GM19035 (cell line): ENCODE measurements around the gene SNX8.

Source experiments
- ATAC-seq: cut with Tn5 transposase; IDR thresholded peaks from one replicate; pipeline ENCODE4 v1.9.1; 2021; ENCODE audit not compliant: unreplicated experiment

The SNX8 gene

DNA sequence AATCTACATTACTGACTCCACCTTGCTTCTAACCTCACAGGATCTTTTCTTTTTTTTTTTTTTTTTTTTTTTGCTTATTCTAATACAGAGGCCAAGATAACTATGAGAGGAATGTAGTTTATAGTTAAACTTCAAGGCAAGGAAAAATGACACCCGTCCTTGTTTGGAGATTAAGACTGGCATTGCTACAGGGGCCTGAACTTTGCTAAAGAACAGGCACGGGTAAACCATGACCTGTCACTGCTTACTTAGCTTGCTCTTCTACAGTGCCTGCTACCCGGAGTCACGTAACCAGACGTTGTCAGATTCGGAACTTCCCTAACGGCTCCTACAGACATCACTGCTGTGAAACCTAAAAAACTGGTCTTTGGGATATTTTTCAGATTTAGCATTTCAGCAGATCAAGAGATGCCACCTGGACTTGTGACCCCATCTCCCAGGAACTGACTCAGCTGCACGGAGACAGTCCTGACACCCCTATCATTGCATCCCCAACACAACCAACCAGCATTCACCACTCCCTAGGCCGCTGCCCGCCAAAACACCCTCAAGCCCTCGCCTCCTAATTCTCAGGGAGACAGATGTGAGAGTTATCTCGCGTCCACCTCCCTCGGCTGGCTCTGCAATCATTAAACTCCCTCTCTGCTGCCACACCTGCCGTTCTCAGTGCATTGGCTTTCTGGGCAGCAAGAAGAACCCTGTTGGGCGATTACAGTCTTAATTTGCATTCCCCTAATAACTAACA is 109.0 kb downstream of the SNX8 start:
- no peak for ATAC-seq

DNA sequence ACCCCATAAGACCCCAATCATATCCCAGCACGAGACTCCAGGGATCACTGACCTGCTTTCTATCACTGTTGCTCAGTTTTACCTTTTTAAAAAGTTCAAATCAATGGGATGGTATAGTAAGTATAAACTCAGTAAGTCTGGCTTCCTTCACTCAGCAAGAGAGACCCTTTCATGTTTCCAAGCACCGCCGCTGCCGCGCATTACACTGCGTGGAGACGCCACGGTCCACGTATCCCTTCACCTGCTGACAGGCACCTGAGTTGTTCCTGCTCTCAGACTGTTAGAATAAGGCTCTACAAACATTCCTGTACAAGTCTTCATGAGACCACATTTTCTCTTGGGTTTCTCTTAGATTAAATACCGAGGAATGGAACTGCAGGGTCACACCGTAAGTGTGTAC is 109.8 kb downstream of the SNX8 start:
- ATAC-seq, result no peak

DNA sequence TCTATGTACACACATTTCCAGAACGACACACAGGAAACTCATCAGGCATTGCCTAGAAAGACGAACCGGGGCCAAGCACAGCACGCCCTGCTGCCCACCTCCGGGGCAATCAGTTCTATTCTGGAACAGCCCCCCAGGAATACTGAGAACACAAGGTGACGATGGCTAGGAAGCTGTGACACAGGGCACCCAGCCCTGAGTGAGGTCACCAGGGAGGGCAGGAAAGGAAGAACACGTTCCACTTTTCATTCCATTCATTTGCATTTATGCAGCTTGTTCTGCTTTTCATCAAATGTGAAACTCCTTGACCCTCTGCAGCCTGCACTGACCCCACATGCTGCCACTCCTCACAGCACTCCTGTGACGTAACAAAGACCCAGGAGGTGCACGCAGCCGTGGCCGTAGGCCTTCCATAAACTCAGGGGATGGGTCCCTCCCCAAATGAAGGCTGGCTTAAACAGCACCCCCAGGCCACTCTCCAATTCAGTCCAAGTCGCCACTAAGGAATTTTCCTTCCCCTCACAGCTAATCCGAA is 110.4 kb downstream of the SNX8 start:
- ATAC-seq, result no peak

DNA sequence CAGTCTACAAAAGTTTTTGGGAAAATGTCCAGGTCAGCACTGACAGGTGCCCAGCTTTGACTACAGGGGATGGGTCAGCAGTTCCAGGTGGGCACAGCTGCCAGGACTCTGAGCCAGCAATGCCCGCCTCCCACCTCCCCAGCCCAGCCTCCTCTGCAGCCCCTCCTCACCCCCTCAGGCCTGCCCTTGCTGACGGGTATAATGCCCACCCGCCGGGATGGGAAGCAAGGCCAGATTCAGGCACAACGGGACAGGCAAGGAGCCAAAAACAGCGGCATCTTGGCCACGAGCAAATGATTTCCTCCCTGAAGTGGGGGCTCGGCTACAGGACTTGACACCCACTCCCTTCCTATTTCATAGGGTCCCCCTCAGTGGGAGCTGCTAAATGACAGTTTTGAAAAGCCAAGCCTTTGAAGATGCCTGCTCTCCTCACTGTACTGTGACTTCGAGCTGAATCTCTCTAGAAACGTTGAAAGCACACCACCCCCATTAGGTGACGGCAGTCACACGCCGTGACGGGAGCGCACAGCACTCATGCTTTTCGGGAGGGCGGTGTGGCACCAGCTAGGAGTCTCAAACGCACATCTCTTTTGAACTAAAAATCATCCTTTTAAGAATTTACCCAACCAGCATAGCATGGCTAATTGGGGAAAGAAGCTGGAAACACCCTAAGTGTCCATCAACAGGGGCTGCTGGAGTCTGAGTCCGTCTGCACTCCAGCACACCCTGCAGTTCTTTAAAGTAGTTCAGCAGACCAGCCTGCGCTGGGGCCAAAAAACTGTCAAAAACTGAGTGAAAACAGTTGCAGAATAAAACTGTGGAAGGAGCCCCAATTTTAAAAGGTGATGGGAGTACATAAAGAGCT is 111.1 kb downstream of the SNX8 start:
- ATAC-seq, result no peak

DNA sequence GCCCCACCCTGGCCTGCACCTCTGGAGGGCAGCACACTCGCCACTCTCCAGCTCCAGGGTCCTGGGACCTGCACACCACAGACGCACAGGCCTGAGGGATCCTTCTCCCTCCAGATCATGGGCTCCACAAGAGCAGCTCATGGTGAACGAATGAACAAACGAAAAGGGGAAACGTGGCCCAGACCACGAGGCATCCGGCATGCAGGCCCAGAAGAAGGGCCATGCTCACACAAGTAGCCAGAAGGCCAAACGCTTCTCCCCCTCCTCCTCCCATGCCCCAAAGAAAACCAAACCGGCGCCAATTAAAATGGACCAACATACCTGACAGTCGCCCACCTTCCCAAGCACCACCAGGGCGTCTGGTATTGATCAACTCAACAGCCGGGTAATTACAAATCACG is 111.9 kb downstream of the SNX8 start:
- ATAC-seq, result no peak
